ENCODE measurements around the gene POLR3K.
A peak's percentile ranks its signal among the peaks of the same experiment; 100 is the strongest.

Gene POLR3K

GRCh38 chr16:60166-60565, 6.8 kb upstream of the POLR3K start:
- no peak overlapping the region for H2AK5ac ChIP-seq (ENCODE audit: low read depth, low read length)
- no peaks in the 10 kb centered on the region for H3K27me3 ChIP-seq (ENCODE audit: control insufficient read depth in 3 of 3, insufficient read depth in 3 of 3, low read depth in 1 of 3, low read length in 3 of 3)
- no peaks in the 10 kb centered on the region for H3K4me1 ChIP-seq (ENCODE audit: control insufficient read depth in 2 of 2, insufficient read depth in 1 of 2, low read depth in 1 of 2, low read length in 2 of 2)
- WGBS, 2 donors (ENCODE audit: extremely low coverage in 2 of 2, insufficient read length in 2 of 2, insufficient replicate concordance in 1 of 2): no CpG with 5 or more reads among the region's 11 CpGs
- no peak overlapping the region for H3K4ac ChIP-seq (ENCODE audit: low read length)
- peak overlapping the region; percentile 9 for H3K23ac ChIP-seq (ENCODE audit: low read depth, low read length, poor library complexity)
- no peak overlapping the region for H2BK12ac ChIP-seq (ENCODE audit: low read length)
- no peaks in the 10 kb centered on the region for H3K79me1 ChIP-seq (ENCODE audit: low read depth, low read length)
- H2BK5ac ChIP-seq (ENCODE audit: low read length): no peak overlapping the region
- H2BK120ac ChIP-seq (ENCODE audit: low read depth, low read length): no peak overlapping the region
- DNase-seq (ENCODE audit: low spot score): no peak
- H3K27ac ChIP-seq (replicated peaks; ENCODE audit: low read length): no peak overlapping the region
- no peak overlapping the region for H4K8ac ChIP-seq (ENCODE audit: low read depth, low read length)
- H3K9me3 ChIP-seq (replicated peaks in 1 of 2; ENCODE audit: control insufficient read depth in 2 of 2, insufficient read depth in 1 of 2, low read depth in 1 of 2, low read length in 2 of 2): no peaks in the 10 kb centered on the region
- H3K9ac ChIP-seq (ENCODE audit: low read depth, low read length, poor library complexity): no peak overlapping the region
- H4K91ac ChIP-seq (ENCODE audit: low read depth, low read length, poor library complexity): no peak overlapping the region
- H3K18ac ChIP-seq (ENCODE audit: low read length): no peak overlapping the region
- no peak overlapping the region for H3K14ac ChIP-seq (ENCODE audit: low read length)
- no peak overlapping the region for H2BK15ac ChIP-seq (ENCODE audit: low read length)
- no peak overlapping the region for H3K4me2 ChIP-seq (ENCODE audit: insufficient read depth, low read length, poor library complexity, severe bottlenecking)
- H3K4me3 ChIP-seq (ENCODE audit: low read length in 2 of 2): peak overlapping the region in 1 of 2 donors; percentile 25
- H3K36me3 ChIP-seq (replicated peaks in 1 of 2; ENCODE audit: control insufficient read depth in 2 of 2, insufficient read depth in 2 of 2, low read length in 2 of 2): peaks cover 78 to 94% of the 10 kb centered on the region in 2 donors
- H2AFZ ChIP-seq (ENCODE audit: low read length): no peak overlapping the region

DNA sequence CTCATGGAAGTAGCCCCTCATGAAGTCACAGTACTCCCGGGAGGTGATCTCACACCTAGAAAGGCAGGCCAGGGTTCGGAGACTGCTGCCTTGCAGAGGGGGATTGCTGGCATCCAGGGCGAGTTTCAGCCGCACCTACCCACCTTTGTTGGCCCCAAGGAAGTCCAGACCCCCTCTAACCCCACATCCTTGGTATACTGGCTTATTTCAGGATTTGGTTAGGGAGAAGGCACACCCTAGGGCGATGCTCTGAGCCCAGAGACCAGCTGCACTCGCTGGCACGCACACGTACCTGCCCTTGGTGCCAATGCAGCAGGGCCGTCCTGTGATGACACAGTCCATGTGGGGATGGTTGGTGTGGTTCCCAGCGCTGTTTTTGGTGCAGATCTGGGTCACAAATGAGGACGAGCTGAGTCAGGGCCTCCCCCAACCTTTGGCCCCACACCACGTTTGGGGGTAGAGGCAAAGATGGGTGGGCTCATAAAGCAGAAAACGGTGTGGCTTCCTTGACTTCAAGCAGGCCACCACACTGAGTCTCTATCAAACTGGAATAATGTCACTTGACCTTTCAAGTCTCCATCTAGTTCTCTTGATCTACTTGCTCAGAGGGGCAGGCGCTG, 6.1 kb upstream of the POLR3K start:
- Histone ChIP-seq H3K9ac (ENCODE audit: low read depth, low read length, poor library complexity) (no peak overlapping the region), H3K4me2 (ENCODE audit: insufficient read depth, low read length, poor library complexity, severe bottlenecking) (no peak overlapping the region), H3K18ac (ENCODE audit: low read length) (no peak overlapping the region), H3K4me3 (ENCODE audit: low read length in 2 of 2) (no peak overlapping the region), H3K36me3 (replicated peaks in 1 of 2; ENCODE audit: control insufficient read depth in 2 of 2, insufficient read depth in 2 of 2, low read length in 2 of 2) (peaks cover 73 to 95% of the 10 kb centered on the region in 2 donors), H3K9me3 (replicated peaks in 1 of 2; ENCODE audit: control insufficient read depth in 2 of 2, insufficient read depth in 1 of 2, low read depth in 1 of 2, low read length in 2 of 2) (no peaks in the 10 kb centered on the region), H4K8ac (ENCODE audit: low read depth, low read length) (no peak overlapping the region), H2BK5ac (ENCODE audit: low read length) (no peak overlapping the region), H2BK120ac (ENCODE audit: low read depth, low read length) (no peak overlapping the region), H3K4me1 (ENCODE audit: control insufficient read depth in 2 of 2, insufficient read depth in 1 of 2, low read depth in 1 of 2, low read length in 2 of 2) (no peaks in the 10 kb centered on the region), H4K91ac (ENCODE audit: low read depth, low read length, poor library complexity) (no peak overlapping the region), H3K27me3 (ENCODE audit: control insufficient read depth in 3 of 3, insufficient read depth in 3 of 3, low read depth in 1 of 3, low read length in 3 of 3) (no peaks in the 10 kb centered on the region), H2BK15ac (ENCODE audit: low read length) (no peak overlapping the region), H2BK12ac (ENCODE audit: low read length) (no peak overlapping the region), H2AK5ac (ENCODE audit: low read depth, low read length) (no peak overlapping the region), H3K79me1 (ENCODE audit: low read depth, low read length) (no peaks in the 10 kb centered on the region), H2AFZ (ENCODE audit: low read length) (no peak overlapping the region), H3K14ac (ENCODE audit: low read length) (no peak overlapping the region), H3K4ac (ENCODE audit: low read length) (no peak overlapping the region), H3K27ac (replicated peaks; ENCODE audit: low read length) (no peak overlapping the region), H3K23ac (ENCODE audit: low read depth, low read length, poor library complexity) (no peak overlapping the region)
- no peak for DNase-seq (ENCODE audit: low spot score)
- WGBS, 2 donors (ENCODE audit: extremely low coverage in 2 of 2, insufficient read length in 2 of 2, insufficient replicate concordance in 1 of 2): no CpG with 5 or more reads among the region's 14 CpGs

GRCh38 chr16:58491-59439, 5.4 kb upstream of the POLR3K start:
- H4K91ac ChIP-seq (ENCODE audit: low read depth, low read length, poor library complexity): no peak overlapping the region
- H3K27ac ChIP-seq (replicated peaks; ENCODE audit: low read length): no peak overlapping the region
- H3K79me1 ChIP-seq (ENCODE audit: low read depth, low read length): peaks cover 3% of the 10 kb centered on the region
- peaks cover 68 to 87% of the 10 kb centered on the region in 2 donors for H3K36me3 ChIP-seq (replicated peaks in 1 of 2; ENCODE audit: control insufficient read depth in 2 of 2, insufficient read depth in 2 of 2, low read length in 2 of 2)
- H3K4ac ChIP-seq (ENCODE audit: low read length): no peak overlapping the region
- no peak overlapping the region for H3K23ac ChIP-seq (ENCODE audit: low read depth, low read length, poor library complexity)
- H3K4me2 ChIP-seq (ENCODE audit: insufficient read depth, low read length, poor library complexity, severe bottlenecking): no peak overlapping the region
- no peak overlapping the region for H4K8ac ChIP-seq (ENCODE audit: low read depth, low read length)
- no peak overlapping the region for H3K14ac ChIP-seq (ENCODE audit: low read length)
- peak overlapping the region; percentile 60 for H3K9ac ChIP-seq (ENCODE audit: low read depth, low read length, poor library complexity)
- no peak overlapping the region for H3K18ac ChIP-seq (ENCODE audit: low read length)
- no peak overlapping the region for H2BK15ac ChIP-seq (ENCODE audit: low read length)
- H2BK5ac ChIP-seq (ENCODE audit: low read length): no peak overlapping the region
- no peak overlapping the region for H3K4me3 ChIP-seq (ENCODE audit: low read length in 2 of 2)
- H3K9me3 ChIP-seq (replicated peaks in 1 of 2; ENCODE audit: control insufficient read depth in 2 of 2, insufficient read depth in 1 of 2, low read depth in 1 of 2, low read length in 2 of 2): no peaks in the 10 kb centered on the region
- H2AFZ ChIP-seq (ENCODE audit: low read length): no peak overlapping the region
- DNase-seq (ENCODE audit: low spot score): no peak
- no peak overlapping the region for H2AK5ac ChIP-seq (ENCODE audit: low read depth, low read length)
- peaks cover 2 to 4% of the 10 kb centered on the region in 2 donors for H3K4me1 ChIP-seq (ENCODE audit: control insufficient read depth in 2 of 2, insufficient read depth in 1 of 2, low read depth in 1 of 2, low read length in 2 of 2)
- peak overlapping the region; percentile 18 for H2BK120ac ChIP-seq (ENCODE audit: low read depth, low read length)
- no CpG with 5 or more reads among the region's 29 CpGs for WGBS, 2 donors (ENCODE audit: extremely low coverage in 2 of 2, insufficient read length in 2 of 2, insufficient replicate concordance in 1 of 2)
- H3K27me3 ChIP-seq (ENCODE audit: control insufficient read depth in 3 of 3, insufficient read depth in 3 of 3, low read depth in 1 of 3, low read length in 3 of 3): no peaks in the 10 kb centered on the region
- no peak overlapping the region for H2BK12ac ChIP-seq (ENCODE audit: low read length)

DNA sequence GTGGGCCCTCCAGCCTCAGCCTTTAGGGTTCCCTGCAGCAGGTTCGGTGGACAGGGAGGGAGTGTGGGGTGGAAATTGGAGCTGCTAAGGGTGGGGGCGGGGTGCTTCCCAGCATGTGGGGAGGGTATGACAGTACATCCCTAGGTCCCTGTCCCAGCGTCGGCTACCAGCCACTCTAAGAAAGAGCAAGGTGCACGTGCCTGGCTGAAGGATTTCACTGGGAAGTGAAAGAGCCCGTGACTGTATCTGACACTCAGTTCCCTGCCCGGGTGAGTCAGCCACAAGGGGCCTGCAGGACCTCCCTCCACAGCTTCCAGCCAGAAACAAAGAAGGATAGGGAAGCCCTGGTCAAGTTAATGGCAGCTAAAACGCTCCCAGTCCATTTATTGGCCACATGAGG, 4.3 kb upstream of the POLR3K start:
- Histone ChIP-seq H4K91ac (ENCODE audit: low read depth, low read length, poor library complexity) (no peak overlapping the region), H2BK120ac (ENCODE audit: low read depth, low read length) (no peak overlapping the region), H3K36me3 (replicated peaks in 1 of 2; ENCODE audit: control insufficient read depth in 2 of 2, insufficient read depth in 2 of 2, low read length in 2 of 2) (peaks cover 60 to 78% of the 10 kb centered on the region in 2 donors), H4K8ac (ENCODE audit: low read depth, low read length) (no peak overlapping the region), H3K4me3 (ENCODE audit: low read length in 2 of 2) (no peak overlapping the region), H2BK15ac (ENCODE audit: low read length) (no peak overlapping the region), H3K4ac (ENCODE audit: low read length) (no peak overlapping the region), H2AFZ (ENCODE audit: low read length) (no peak overlapping the region), H3K18ac (ENCODE audit: low read length) (no peak overlapping the region), H3K79me1 (ENCODE audit: low read depth, low read length) (peaks cover 3% of the 10 kb centered on the region), H3K9ac (ENCODE audit: low read depth, low read length, poor library complexity) (no peak overlapping the region), H2BK5ac (ENCODE audit: low read length) (no peak overlapping the region), H3K23ac (ENCODE audit: low read depth, low read length, poor library complexity) (no peak overlapping the region), H2AK5ac (ENCODE audit: low read depth, low read length) (no peak overlapping the region), H3K4me2 (ENCODE audit: insufficient read depth, low read length, poor library complexity, severe bottlenecking) (no peak overlapping the region), H3K14ac (ENCODE audit: low read length) (no peak overlapping the region), H3K27me3 (ENCODE audit: control insufficient read depth in 3 of 3, insufficient read depth in 3 of 3, low read depth in 1 of 3, low read length in 3 of 3) (no peaks in the 10 kb centered on the region), H2BK12ac (ENCODE audit: low read length) (no peak overlapping the region), H3K27ac (replicated peaks; ENCODE audit: low read length) (no peak overlapping the region), H3K9me3 (replicated peaks in 1 of 2; ENCODE audit: control insufficient read depth in 2 of 2, insufficient read depth in 1 of 2, low read depth in 1 of 2, low read length in 2 of 2) (no peaks in the 10 kb centered on the region), H3K4me1 (ENCODE audit: control insufficient read depth in 2 of 2, insufficient read depth in 1 of 2, low read depth in 1 of 2, low read length in 2 of 2) (peaks cover 3 to 4% of the 10 kb centered on the region in 2 donors)
- DNase-seq (ENCODE audit: low spot score): no peak
- no CpG with 5 or more reads among the region's 8 CpGs for WGBS, 2 donors (ENCODE audit: extremely low coverage in 2 of 2, insufficient read length in 2 of 2, insufficient replicate concordance in 1 of 2)
